ENCODE data around the gene ZNF785.
"Not testable (repeated sequence)": the region's sequence is repeated elsewhere in the genome, so short reads cannot be mapped to it uniquely, and the experiment has no call there.

The ZNF785 gene

GRCh38 chr16:30565984-30566383 lies 19.5 kb downstream of the ZNF785 start:
- no peak for DNase-seq (ENCODE audit: low read depth in 3 of 3)

GRCh38 chr16:30565526-30565925 lies 20.0 kb downstream of the ZNF785 start:
- DNase-seq (ENCODE audit: low read depth in 3 of 3), result no peak

GRCh38 chr16:30562021-30562420 lies 23.5 kb downstream of the ZNF785 start:
- DNase-seq (ENCODE audit: low read depth in 3 of 3), result no peak

GRCh38 chr16:30561089-30561816 lies 24.2 kb downstream of the ZNF785 start:
- DNase-seq (ENCODE audit: low read depth in 3 of 3), result no peak

- no peak for DNase-seq (ENCODE audit: low read depth in 3 of 3)
Observed at GRCh38 chr16:30559690-30560089, 25.8 kb downstream of the ZNF785 start.

DNA sequence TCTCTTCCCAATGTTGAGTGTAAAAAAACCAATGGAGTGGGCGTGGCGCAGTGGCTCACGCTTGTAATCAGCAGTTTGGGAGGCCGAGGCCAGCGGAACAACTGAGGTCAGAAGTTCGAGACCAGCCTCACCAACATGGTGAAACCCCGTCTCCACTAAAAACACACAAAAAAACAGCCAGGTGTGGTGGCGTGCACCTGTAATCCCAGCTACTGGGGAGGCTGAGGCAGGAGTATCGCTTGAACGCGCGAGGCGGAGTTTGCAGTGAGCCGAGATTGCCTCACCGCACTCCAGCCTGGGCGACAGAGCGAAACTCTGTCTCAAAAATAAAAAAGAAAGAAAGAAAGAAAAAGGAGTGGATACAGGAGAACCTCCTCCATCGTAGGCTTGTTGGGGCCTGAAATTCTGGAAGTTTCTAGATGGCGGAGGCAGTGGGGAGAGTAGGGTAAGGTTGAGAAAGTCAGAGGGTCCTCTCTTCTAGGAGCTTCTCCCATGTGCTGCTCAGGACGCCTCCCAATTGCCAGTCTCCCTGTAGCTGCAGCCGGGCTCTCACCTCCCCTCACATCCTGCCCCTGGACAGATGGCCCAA lies 26.6 kb downstream of the ZNF785 start:
- DNase-seq (ENCODE audit: low read depth in 3 of 3), result no peak

DNA sequence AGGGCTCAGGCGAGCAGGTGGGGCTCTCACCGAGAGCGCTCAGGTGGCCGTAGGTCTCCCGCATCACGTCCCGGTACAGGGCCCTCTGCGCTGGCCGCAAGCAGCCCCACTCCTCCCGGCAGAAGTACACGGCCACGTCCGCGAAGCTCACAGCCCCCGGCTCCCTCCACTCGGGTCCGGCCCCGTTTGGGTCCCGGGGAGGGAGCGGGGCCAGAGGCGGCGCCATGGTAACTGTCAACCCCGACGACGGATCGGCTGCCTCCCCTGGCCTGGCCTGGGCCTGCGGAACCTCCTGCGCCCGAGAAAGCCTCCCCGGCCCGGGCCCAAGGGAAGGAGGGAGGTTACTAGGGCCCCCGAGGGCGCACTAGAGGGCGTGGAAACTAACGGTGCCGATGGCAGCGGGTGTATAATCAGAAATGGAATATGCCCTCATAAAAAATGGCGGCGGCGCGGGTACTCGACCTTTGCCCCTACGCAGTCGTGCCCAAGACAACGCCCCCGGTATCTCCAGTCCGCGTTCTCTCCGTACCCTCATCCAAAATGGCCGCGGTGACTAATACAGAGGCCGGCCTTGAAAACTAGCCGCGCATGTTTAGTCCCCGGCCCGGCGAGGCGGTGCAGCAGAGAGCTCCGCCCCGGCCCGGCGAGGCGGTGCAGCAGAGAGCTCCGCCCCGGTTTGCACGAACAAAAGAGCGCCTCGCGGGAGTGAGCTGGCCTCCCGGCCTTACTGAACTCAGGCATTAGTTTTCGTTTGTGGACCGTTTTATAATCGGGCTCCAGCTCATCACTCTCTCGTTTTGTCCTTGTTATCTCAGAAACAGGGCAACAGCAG lies 27.3 kb downstream of the ZNF785 start, which contains the start of gene ZNF764:
ZNF764 (minus strand) TSS at position 418 of the 832 bp plus-strand sequence; CDS start at position 226, 192 bp downstream.
- peak; percentile 88 to 96 (median 93) for DNase-seq (ENCODE audit: low read depth in 3 of 3)

DNA sequence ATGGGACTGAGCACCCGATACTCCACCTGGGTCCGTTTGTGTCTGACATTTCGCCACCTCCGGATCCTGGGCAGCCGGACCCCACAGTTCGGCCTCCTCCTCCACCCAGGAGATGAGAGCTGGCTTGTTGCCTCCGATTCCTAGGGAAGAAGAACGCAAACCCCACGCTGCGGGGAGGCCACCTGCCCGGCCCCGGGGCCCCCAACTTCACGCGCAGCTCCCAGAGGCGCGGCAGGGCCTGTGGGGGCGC lies 27.9 kb downstream of the ZNF785 start:
- DNase-seq (ENCODE audit: low read depth in 3 of 3), result no peak

DNA sequence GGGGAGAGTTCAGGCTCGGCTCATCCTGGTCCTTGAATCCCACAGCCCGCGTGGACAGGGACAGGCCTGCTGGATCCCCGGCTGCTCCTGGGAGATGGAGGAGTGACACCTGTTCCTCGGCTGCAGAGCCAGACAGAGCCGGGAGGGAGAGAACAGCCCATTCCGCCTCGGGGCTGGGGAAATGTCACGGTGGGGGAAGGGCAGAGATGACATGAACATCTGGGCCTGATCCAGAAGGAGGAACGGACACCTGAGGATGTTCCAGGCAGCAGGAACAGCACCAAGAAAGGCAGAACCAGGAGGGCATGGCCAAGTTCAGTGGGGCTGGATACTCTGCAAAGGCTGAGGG lies 29.4 kb downstream of the ZNF785 start:
- no peak for DNase-seq (ENCODE audit: low read depth in 3 of 3)

- no peak for DNase-seq (ENCODE audit: low read depth in 3 of 3)
Observed at GRCh38 chr16:30555315-30556124, 30.0 kb downstream of the ZNF785 start.

DNA sequence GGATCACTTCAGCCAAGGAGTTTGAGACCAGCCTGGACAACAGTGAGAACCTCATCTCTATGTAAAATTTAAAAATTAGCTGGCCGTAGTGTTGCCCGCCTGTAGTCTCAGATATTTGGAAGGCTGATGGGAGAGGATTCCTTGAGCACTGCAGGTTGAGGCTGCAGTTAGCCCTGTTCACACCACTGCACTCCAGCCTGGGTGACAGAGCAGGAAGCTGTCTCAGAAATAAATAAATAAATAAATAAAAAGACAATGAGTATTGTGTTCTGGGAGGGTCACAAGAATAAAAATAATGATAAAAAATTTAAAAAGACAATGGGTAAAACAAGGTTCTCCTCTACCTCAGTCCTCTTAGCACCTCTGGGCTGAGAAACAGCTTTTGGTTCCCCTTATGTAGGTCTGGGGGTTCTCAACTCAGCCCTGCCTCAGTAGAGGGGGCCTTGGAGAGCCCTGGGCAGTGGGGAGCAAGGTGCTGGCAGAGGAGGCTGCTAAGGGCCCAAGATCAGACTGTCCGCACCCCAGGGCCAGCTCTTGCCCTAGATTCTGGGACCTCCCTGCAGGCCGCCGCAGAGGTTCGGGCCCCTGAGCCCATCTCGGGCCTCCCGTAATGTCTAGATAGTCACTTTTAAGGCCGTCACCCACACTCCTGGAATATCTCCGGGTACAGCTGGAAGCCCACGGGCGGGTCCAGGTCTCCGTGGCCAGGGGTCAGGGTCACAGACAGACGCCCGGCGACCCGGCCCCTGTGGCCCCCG lies 30.8 kb downstream of the ZNF785 start:
- DNase-seq (ENCODE audit: low read depth in 3 of 3), result no peak

DNA sequence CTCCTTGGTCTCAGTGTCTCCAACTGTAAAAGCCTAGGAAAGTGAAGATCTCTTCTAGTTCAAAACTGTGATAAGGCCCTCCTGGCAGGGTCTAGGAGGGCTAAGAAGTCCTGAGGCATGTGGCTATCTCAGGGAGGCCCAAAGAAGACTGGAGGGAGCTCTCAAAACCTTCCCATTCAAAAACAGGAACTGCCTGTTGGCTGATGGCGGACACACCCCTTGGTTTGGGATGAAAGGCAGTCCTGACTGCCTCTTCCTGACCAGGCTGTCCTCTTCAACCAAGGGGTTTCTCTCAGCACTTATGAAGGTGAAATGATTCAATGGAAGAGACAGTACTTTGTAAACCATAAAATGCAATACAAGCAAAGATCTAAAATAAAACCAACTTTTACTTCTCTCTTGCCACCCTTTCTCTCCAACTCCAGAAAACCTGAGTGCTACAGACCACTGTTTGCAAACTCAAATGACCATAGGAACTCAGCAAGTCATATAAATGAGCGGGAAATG lies 32.1 kb downstream of the ZNF785 start:
- DNase-seq (ENCODE audit: low read depth in 3 of 3), result no peak

- no peak for DNase-seq (ENCODE audit: low read depth in 3 of 3)
Observed at GRCh38 chr16:30552956-30553355, 32.5 kb downstream of the ZNF785 start.

DNA sequence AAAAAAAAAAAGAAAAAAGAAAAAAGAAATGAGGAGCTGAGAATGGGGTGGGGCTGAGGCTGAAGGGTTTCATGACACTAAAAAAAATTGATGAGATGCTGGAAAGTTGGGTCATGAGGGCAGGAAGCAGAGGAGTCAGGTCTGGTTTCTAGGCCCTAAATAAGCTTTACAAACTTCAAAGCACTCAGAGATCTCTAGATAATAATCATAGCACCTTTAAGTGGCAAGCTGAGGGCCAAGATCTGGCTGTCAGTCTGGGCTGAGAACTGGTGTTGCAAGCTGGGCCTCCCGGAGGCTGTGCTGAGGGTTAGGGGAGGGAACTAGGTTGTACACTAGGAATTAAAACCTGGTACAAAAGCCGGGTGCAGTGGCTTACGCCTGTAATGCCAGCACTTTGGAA lies 33.7 kb downstream of the ZNF785 start:
- DNase-seq (ENCODE audit: low read depth in 3 of 3), result peak in 1 of 3 experiments; percentile 50

DNA sequence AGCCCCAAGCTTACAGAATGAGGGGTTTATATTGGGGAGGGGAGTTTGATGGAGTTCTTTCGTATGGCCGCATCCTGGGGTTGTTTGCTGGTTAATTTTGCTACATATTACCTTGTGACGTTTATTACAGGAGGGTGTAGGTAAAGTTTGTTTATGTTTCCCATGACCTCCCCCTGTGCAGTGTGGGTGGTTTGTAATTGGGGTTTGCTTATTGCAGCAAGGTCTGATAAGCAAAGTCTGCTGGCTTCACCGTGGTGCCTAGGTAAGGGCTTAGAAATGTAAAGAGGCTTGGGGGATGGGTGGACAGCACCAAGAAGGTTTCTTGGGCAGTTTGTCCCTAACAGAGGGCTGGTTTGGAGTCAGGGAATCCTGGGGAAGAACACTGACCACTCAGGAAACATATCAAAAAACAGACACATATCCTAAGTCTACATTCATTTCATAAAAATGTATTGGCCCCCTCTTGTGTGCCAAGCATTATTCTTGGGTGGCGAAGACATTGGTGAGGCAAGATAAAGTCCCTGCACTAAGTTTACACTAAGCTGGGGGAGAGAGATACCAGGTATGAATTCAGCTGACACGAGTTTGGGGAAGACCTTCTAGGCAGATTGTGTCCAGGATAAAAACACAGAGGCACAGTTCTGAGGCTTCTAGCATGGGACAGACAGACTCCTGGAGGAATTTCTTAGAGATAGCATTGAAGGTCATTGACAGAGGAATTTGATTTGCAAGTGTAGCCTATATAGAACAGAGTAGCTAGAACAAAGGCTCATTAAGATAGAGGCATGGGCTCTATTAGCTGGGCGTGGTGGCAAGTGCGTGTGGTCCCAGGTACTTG lies 36.9 kb downstream of the ZNF785 start:
- DNase-seq (ENCODE audit: low read depth in 3 of 3), result no peak

- DNase-seq (ENCODE audit: low read depth in 3 of 3), result no peak
Observed at GRCh38 chr16:30546115-30546514, 39.4 kb downstream of the ZNF785 start.

DNA sequence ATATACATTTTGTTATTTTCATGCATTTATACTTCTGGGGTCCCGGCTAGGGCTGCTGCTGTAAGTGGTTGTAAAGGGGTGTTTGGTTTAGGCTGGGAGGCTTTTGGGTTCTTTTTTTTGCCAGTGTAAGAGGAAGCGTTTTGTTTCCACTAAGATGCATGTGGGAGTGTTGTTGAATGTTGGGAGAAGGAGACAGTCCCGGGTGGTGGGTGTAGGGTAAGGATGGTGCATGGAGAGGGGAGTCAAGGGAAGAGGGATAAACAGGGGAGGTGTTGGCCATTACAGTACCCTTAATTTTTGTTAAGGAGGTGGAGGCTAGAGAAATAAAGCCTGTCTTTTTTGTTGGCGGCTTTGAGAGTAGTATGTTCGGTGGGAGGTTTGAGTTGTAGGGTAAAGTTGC lies 42.4 kb downstream of the ZNF785 start:
- DNase-seq (ENCODE audit: low read depth in 3 of 3), result no peak

- DNase-seq (ENCODE audit: low read depth in 3 of 3), result no peak
Observed at GRCh38 chr16:30541502-30542329, 43.8 kb downstream of the ZNF785 start.

- DNase-seq (ENCODE audit: low read depth in 3 of 3), result not testable (repeated sequence)
Observed at GRCh38 chr16:30540916-30541464, 44.5 kb downstream of the ZNF785 start.
